ENCODE data around the gene SUDS3.

GRCh38 chr12:118436002-118436730 lies 59.8 kb downstream of the SUDS3 start:
- TF ChIP-seq FOXK2 (IDR thresholded peaks at IDR 0.05), result no peak
- no peak for TF ChIP-seq SP1 (IDR thresholded peaks at IDR 0.05)
- no peak for TF ChIP-seq ARNT (IDR thresholded peaks at IDR 0.05)
- no peak for TF ChIP-seq ELF4 (IDR thresholded peaks at IDR 0.05)

Measured in HEK293T (cell line).